SH-SY5Y (cell line): ENCODE data around the gene POLG2.

ENCODE experiments used
- GATA2 ChIP-seq: IDR thresholded peaks from 2 replicates; pipeline ENCODE4 v1.6.1; 2011; ENCODE audit warnings: mild to moderate bottlenecking, low read depth, low read length
- GATA3 ChIP-seq: IDR thresholded peaks from 2 replicates; pipeline ENCODE4 v1.6.1; 2011; ENCODE audit warnings: low read depth, mild to moderate bottlenecking, low read length, moderate library complexity

- TF ChIP-seq GATA2 (no peak), GATA3 (no peak)
Observed at GRCh38 chr17:64503821-64504768, 7.2 kb upstream of the POLG2 start.
